ENCODE data around the gene DIRAS1. TPM values are rescaled to one million over a fixed set of nuclear protein-coding genes. Genes with fewer than 3 reads are reported as not detected.

DIRAS1 gene
- total and polyA plus RNA-seq, 2 of the 8 experiments (the other 6 are each of a cell fraction or from before 2014, with no cell fraction given): 20.2 to 22.3 TPM

GRCh38 chr19:2694196-2694595, 27.0 kb downstream of the DIRAS1 start:
- H2BK120ac ChIP-seq (replicated peaks; ENCODE audit: low read depth, low read length): no peak overlapping the region
- no peak for TF ChIP-seq SIN3A (conservative IDR thresholded peaks at IDR 0.05 in 1 of 2, IDR thresholded peaks at IDR 0.05 in 1 of 2; ENCODE audit: low read depth in 1 of 2, low read length in 2 of 2)
- no peak for TF ChIP-seq TAF7 (optimal IDR thresholded peaks at IDR 0.05; ENCODE audit: borderline replicate concordance, low read depth, low read length)
- no peak for TF ChIP-seq RXRA (IDR thresholded peaks at IDR 0.05; ENCODE audit: insufficient read depth, low read depth, low read length)
- no peak for TF ChIP-seq CTBP2 (IDR thresholded peaks at IDR 0.05; ENCODE audit: borderline replicate concordance, insufficient read depth, insufficient read length, low read length)
- TF ChIP-seq CBX8 (IDR thresholded peaks at IDR 0.05; ENCODE audit: borderline replicate concordance, low read depth, low read length): no peak
- TF ChIP-seq ASH2L (IDR thresholded peaks at IDR 0.05; ENCODE audit: low read length): no peak
- no peak for TF ChIP-seq SP1 (IDR thresholded peaks at IDR 0.05; ENCODE audit: low read depth, low read length)
- no peak for TF ChIP-seq KDM1A (IDR thresholded peaks at IDR 0.05; ENCODE audit: borderline replicate concordance, low read length)
- ChIA-PET CTCF (ENCODE audit: partially characterized antibody) (interaction anchor here (2.1 kb wide), 1 partner anchor 46 kb away, joined by 8 read pairs; no protein-coding TSS in a partner anchor), POLR2A (ENCODE audit: partially characterized antibody) (interaction anchor here (0.6 to 1.5 kb wide), 2 partner anchors 10 to 20 kb away, joined by 3 read pairs; no protein-coding TSS in a partner anchor)
- FAIRE-seq (no peak), DNase-seq (ENCODE audit: low read depth in 1 of 2, low spot score in 2 of 2) (no peak)
- peaks cover 0 to 2% of the 10 kb centered on the region in 2 experiments for H4K20me1 ChIP-seq (replicated peaks in 1 of 2; ENCODE audit: control insufficient read depth in 1 of 2, insufficient read depth in 2 of 2, low read length in 2 of 2)
- no peak overlapping the region for H2BK5ac ChIP-seq (ENCODE audit: low read depth, low read length)
- no peaks in the 10 kb centered on the region for H3K79me2 ChIP-seq (ENCODE audit: control insufficient read depth in 1 of 2, insufficient read depth in 2 of 2, low read length in 2 of 2)
- no peak overlapping the region for H3K9ac ChIP-seq (replicated peaks in 1 of 4; ENCODE audit: extremely low read depth in 1 of 4, low read depth in 3 of 4, low read length in 3 of 4)
- no peak overlapping the region for H3K27ac ChIP-seq (ENCODE audit: low read depth, low read length)
- H2AK5ac ChIP-seq (ENCODE audit: low read depth, low read length): no peak overlapping the region
- 74% methylated on average over 5 of the region's 5 CpGs; no CpG with 5 or more reads in 1 of the 2 experiments for WGBS, 2 experiments (ENCODE audit: extremely low coverage in 1 of 2, insufficient coverage in 1 of 2, insufficient read length in 1 of 2, insufficient replicate concordance in 2 of 2, low coverage in 1 of 2, low lambda C conversion rate in 2 of 2, missing lambda C conversion rate in 1 of 2)
- no peak overlapping the region for H4K91ac ChIP-seq (replicated peaks; ENCODE audit: insufficient read length, low read length)
- H3K4me2 ChIP-seq (ENCODE audit: insufficient read depth in 1 of 2, low read depth in 2 of 2, low read length in 2 of 2): no peak overlapping the region
- no peaks in the 10 kb centered on the region for H3K9me3 ChIP-seq (ENCODE audit: insufficient read depth in 2 of 2, low read depth in 1 of 2, low read length in 1 of 2)
- H2AFZ ChIP-seq (ENCODE audit: low read length): no peak overlapping the region
- H2BK15ac ChIP-seq (ENCODE audit: low read length): no peak overlapping the region
- no peak overlapping the region for H2BK12ac ChIP-seq (ENCODE audit: low read depth, low read length)
- no peak overlapping the region for H3K4me3 ChIP-seq (ENCODE audit: extremely low read depth in 1 of 4, insufficient read depth in 2 of 4, low read depth in 3 of 4, low read length in 4 of 4)
- H3K4ac ChIP-seq (replicated peaks; ENCODE audit: insufficient read length, low read depth, low read length): no peak overlapping the region
- no peak overlapping the region for H3K23ac ChIP-seq (ENCODE audit: insufficient read length)
- H3K56ac ChIP-seq (replicated peaks; ENCODE audit: insufficient read length, low read depth, low read length): no peak overlapping the region
- no peaks in the 10 kb centered on the region for H3K27me3 ChIP-seq (replicated peaks in 1 of 4; ENCODE audit: control insufficient read depth in 3 of 4, extremely low read depth in 1 of 4, insufficient read depth in 3 of 4, low read length in 3 of 4)
- no peak overlapping the region for H3K18ac ChIP-seq (ENCODE audit: extremely low read depth, low read length)
- H3K23me2 ChIP-seq (ENCODE audit: low read depth, low read length): no peaks in the 10 kb centered on the region
- H3K4me1 ChIP-seq (replicated peaks in 1 of 4; ENCODE audit: control insufficient read depth in 3 of 4, insufficient read depth in 4 of 4, low read length in 3 of 4): no peaks in the 10 kb centered on the region
- no peaks in the 10 kb centered on the region; the same call in 1 of the 2 replicates for H3K79me1 ChIP-seq (ENCODE audit: low read depth, low read length)
- H4K8ac ChIP-seq (ENCODE audit: extremely low read depth, insufficient read depth, low read length): no peak overlapping the region
- no peaks in the 10 kb centered on the region for H3K36me3 ChIP-seq (ENCODE audit: control insufficient read depth in 2 of 4, insufficient read depth in 4 of 4, low read length in 3 of 4)
- H3K14ac ChIP-seq (ENCODE audit: insufficient read length): no peak overlapping the region
- no peak overlapping the region for H2BK20ac ChIP-seq (ENCODE audit: low read length)
- no peak overlapping the region for H4K5ac ChIP-seq (ENCODE audit: insufficient read length, low read depth, low read length)

Measured in H1 (cell line).